HEK293 (cell line): ENCODE results near the gene ZNF506.

Source experiments
- GLI2 ChIP-seq: fragments of 450-650 bp; formaldehyde crosslinking; IDR thresholded peaks from 2 replicates; pipeline ENCODE4; 2017; ENCODE audit warnings: missing biosample characterization, missing genetic modification characterization, low read depth, borderline replicate concordance
- GLIS1 ChIP-seq: fragments of 450-650 bp; formaldehyde crosslinking; IDR thresholded peaks from 2 replicates; pipeline ENCODE4 v1.5.1; 2016; ENCODE audit warnings: missing biosample characterization, missing genetic modification characterization
- GLIS2 ChIP-seq: fragments of 450-650 bp; formaldehyde crosslinking; IDR thresholded peaks from 2 replicates; pipeline ENCODE4 v1.5.1; 2016; ENCODE audit warnings: missing biosample characterization, missing genetic modification characterization
- KLF9 ChIP-seq: fragments of 450-650 bp; formaldehyde crosslinking; IDR thresholded peaks from 2 replicates; pipeline ENCODE4 v1.5.1; 2016; ENCODE audit warnings: missing biosample characterization, missing genetic modification characterization, low read depth
- OSR2 ChIP-seq: fragments of 450-650 bp; formaldehyde crosslinking; IDR thresholded peaks from 2 replicates; pipeline ENCODE4 v1.5.1; 2016; ENCODE audit warnings: missing biosample characterization, missing genetic modification characterization
- PATZ1 ChIP-seq: fragments of 450-650 bp; formaldehyde crosslinking; IDR thresholded peaks from 2 replicates; pipeline ENCODE4 v1.5.1; 2016; ENCODE audit warnings: missing biosample characterization, missing genetic modification characterization
- PRDM6 ChIP-seq: fragments of 450-650 bp; formaldehyde crosslinking; IDR thresholded peaks from 2 replicates; pipeline ENCODE4 v1.5.1; 2017; ENCODE audit warnings: missing biosample characterization, missing genetic modification characterization
- SCRT1 ChIP-seq: fragments of 450-650 bp; formaldehyde crosslinking; IDR thresholded peaks from 2 replicates; pipeline ENCODE4 v1.5.1; 2016; ENCODE audit warnings: missing biosample characterization, missing genetic modification characterization, borderline replicate concordance
- ZBTB10 ChIP-seq: fragments of 450-650 bp; formaldehyde crosslinking; IDR thresholded peaks from 2 replicates; pipeline ENCODE4 v1.5.1; 2016; ENCODE audit warnings: missing biosample characterization, missing genetic modification characterization
- ZNF266 ChIP-seq: fragments of 450-650 bp; formaldehyde crosslinking; IDR thresholded peaks from 2 replicates; pipeline ENCODE4 v1.5.1; 2016; ENCODE audit warnings: missing biosample characterization, missing genetic modification characterization, low read depth
- ZNF341 ChIP-seq: fragments of 450-650 bp; formaldehyde crosslinking; IDR thresholded peaks from 2 replicates; pipeline ENCODE4; 2016; ENCODE audit warnings: low read depth, missing biosample characterization, missing genetic modification characterization
- ZNF514 ChIP-seq: fragments of 450-650 bp; formaldehyde crosslinking; IDR thresholded peaks from 2 replicates; pipeline ENCODE4 v1.5.1; 2016; ENCODE audit warnings: missing biosample characterization, missing genetic modification characterization
- ZNF585B ChIP-seq: fragments of 450-650 bp; formaldehyde crosslinking; IDR thresholded peaks from 2 replicates; pipeline ENCODE4 v1.5.1; 2016; ENCODE audit warnings: missing biosample characterization, missing genetic modification characterization
- ZNF670 ChIP-seq: fragments of 450-650 bp; formaldehyde crosslinking; IDR thresholded peaks from 2 replicates; pipeline ENCODE4 v1.5.1; 2016; ENCODE audit warnings: missing biosample characterization, missing genetic modification characterization, low read depth
- ZNF747 ChIP-seq: fragments of 450-650 bp; formaldehyde crosslinking; IDR thresholded peaks from 2 replicates; pipeline ENCODE4 v1.5.1; 2016; ENCODE audit warnings: missing biosample characterization, missing genetic modification characterization
- ZNF843 ChIP-seq: fragments of 450-650 bp; formaldehyde crosslinking; IDR thresholded peaks from 2 replicates; pipeline ENCODE4 v1.5.1; 2016; ENCODE audit warnings: missing biosample characterization, missing genetic modification characterization
- ZSCAN23 ChIP-seq: fragments of 450-650 bp; formaldehyde crosslinking; IDR thresholded peaks from 2 replicates; pipeline ENCODE4 v1.5.1; 2016; ENCODE audit warnings: missing biosample characterization, missing genetic modification characterization
- TF ChIP-seq, protein P1 (sequence below): fragments of 450-650 bp; IDR thresholded peaks from 2 replicates; pipeline ENCODE4 v1.5.1; 2018; ENCODE audit warnings: missing biosample characterization, missing genetic modification characterization
- TF ChIP-seq, protein P2 (sequence below): fragments of 450-650 bp; formaldehyde crosslinking; IDR thresholded peaks from 2 replicates; pipeline ENCODE4 v1.5.1; 2017; ENCODE audit warnings: missing biosample characterization, missing genetic modification characterization
- TF ChIP-seq, protein P3 (sequence below): fragments of 450-650 bp; formaldehyde crosslinking; IDR thresholded peaks from 2 replicates; pipeline ENCODE4 v1.5.1; 2016; ENCODE audit warnings: missing biosample characterization, missing genetic modification characterization
- TF ChIP-seq, protein P4 (sequence below): fragments of 450-650 bp; formaldehyde crosslinking; IDR thresholded peaks from 2 replicates; pipeline ENCODE4 v1.5.1; 2016; ENCODE audit warnings: missing biosample characterization, missing genetic modification characterization

The ZNF506 gene

DNA sequence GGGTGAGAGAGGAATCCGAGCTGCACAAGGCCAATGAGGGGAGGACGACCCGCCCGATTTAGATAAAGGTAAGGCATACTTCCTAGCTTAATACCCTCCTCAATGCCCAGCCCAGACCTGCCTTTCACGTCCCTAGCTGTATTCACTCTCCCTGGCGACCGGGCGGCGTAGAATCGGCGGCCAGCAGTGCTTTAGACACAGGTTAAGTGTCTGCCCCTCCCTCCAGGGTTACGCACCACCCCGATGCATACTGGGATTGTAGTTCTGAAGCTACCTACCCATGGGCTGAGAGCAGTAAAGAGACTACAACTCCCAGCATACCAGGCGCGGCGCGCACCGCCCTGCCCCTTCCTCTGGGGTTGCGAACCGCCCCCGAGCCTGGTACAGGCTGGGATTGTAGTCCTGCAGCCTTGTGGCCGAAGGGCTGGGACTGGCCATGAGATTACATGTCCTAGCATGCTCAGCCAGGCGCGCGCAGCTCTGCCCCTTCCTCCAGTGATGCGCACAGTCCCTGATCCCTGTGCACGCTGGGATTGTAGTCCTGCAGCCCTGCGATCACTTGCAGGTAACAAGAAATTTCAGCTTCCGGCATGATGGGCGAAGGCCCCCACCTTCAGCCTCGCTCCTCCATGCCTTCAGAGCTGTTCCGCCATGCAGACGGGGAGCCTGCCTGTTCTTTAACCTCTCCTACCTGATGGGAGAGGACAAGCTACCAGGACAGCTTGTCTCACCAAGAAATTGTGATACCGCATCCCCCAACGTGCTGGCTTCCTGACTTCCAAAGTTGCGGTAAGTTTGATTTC, 45.1 kb downstream of the ZNF506 start (continued):
- TF ChIP-seq ZBTB10 = no peak
- TF ChIP-seq PATZ1 = peak; percentile 83
- TF ChIP-seq ZNF266 = no peak
- no peak for TF ChIP-seq ZSCAN23 (tag by site-specific recombination)
- TF ChIP-seq ZNF747 (tag by site-specific recombination) = no peak
- no peak for TF ChIP-seq PRDM6 (tag by site-specific recombination)
- TF ChIP-seq, protein P1, sequence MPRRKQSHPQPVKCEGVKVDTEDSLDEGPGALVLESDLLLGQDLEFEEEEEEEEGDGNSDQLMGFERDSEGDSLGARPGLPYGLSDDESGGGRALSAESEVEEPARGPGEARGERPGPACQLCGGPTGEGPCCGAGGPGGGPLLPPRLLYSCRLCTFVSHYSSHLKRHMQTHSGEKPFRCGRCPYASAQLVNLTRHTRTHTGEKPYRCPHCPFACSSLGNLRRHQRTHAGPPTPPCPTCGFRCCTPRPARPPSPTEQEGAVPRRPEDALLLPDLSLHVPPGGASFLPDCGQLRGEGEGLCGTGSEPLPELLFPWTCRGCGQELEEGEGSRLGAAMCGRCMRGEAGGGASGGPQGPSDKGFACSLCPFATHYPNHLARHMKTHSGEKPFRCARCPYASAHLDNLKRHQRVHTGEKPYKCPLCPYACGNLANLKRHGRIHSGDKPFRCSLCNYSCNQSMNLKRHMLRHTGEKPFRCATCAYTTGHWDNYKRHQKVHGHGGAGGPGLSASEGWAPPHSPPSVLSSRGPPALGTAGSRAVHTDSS = no peak
- no peak for TF ChIP-seq GLIS1
- no peak for TF ChIP-seq ZNF514 (tag by site-specific recombination)
- no peak for TF ChIP-seq GLI2 (tag by site-specific recombination)
- no peak for TF ChIP-seq OSR2 (tag by site-specific recombination)
- TF ChIP-seq GLIS2 (tag by site-specific recombination) = no peak
- TF ChIP-seq, protein P2, sequence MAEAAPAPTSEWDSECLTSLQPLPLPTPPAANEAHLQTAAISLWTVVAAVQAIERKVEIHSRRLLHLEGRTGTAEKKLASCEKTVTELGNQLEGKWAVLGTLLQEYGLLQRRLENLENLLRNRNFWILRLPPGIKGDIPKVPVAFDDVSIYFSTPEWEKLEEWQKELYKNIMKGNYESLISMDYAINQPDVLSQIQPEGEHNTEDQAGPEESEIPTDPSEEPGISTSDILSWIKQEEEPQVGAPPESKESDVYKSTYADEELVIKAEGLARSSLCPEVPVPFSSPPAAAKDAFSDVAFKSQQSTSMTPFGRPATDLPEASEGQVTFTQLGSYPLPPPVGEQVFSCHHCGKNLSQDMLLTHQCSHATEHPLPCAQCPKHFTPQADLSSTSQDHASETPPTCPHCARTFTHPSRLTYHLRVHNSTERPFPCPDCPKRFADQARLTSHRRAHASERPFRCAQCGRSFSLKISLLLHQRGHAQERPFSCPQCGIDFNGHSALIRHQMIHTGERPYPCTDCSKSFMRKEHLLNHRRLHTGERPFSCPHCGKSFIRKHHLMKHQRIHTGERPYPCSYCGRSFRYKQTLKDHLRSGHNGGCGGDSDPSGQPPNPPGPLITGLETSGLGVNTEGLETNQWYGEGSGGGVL = no peak
- no peak for TF ChIP-seq ZNF585B (tag by site-specific recombination)
- TF ChIP-seq, protein P3, sequence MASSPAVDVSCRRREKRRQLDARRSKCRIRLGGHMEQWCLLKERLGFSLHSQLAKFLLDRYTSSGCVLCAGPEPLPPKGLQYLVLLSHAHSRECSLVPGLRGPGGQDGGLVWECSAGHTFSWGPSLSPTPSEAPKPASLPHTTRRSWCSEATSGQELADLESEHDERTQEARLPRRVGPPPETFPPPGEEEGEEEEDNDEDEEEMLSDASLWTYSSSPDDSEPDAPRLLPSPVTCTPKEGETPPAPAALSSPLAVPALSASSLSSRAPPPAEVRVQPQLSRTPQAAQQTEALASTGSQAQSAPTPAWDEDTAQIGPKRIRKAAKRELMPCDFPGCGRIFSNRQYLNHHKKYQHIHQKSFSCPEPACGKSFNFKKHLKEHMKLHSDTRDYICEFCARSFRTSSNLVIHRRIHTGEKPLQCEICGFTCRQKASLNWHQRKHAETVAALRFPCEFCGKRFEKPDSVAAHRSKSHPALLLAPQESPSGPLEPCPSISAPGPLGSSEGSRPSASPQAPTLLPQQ (tag by site-specific recombination) = no peak
- no peak for TF ChIP-seq ZNF843 (tag by site-specific recombination)
- no peak for TF ChIP-seq ZNF670 (tag by site-specific recombination)
- peak; percentile 74 for TF ChIP-seq ZNF341
- TF ChIP-seq KLF9 (tag by site-specific recombination) = peak; percentile 71
- TF ChIP-seq, protein P4, sequence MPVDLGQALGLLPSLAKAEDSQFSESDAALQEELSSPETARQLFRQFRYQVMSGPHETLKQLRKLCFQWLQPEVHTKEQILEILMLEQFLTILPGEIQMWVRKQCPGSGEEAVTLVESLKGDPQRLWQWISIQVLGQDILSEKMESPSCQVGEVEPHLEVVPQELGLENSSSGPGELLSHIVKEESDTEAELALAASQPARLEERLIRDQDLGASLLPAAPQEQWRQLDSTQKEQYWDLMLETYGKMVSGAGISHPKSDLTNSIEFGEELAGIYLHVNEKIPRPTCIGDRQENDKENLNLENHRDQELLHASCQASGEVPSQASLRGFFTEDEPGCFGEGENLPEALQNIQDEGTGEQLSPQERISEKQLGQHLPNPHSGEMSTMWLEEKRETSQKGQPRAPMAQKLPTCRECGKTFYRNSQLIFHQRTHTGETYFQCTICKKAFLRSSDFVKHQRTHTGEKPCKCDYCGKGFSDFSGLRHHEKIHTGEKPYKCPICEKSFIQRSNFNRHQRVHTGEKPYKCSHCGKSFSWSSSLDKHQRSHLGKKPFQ (tag by site-specific recombination) = no peak
- no peak for TF ChIP-seq SCRT1 (tag by site-specific recombination)
